ENCODE measurements around the gene FCER2.

FCER2 gene

GRCh38 chr19:7699417-7700401 is 2.2 kb downstream of the FCER2 start:
- DNase-seq: no peak

- no peak for DNase-seq
Measured at GRCh38 chr19:7699003-7699402, 2.9 kb downstream of the FCER2 start.

GRCh38 chr19:7698583-7698982 is 3.3 kb downstream of the FCER2 start:
- DNase-seq: no peak

- DNase-seq: no peak
Measured at GRCh38 chr19:7697721-7698287, 4.1 kb downstream of the FCER2 start.

- DNase-seq: no peak
Measured at GRCh38 chr19:7694499-7694898, 7.4 kb downstream of the FCER2 start.

GRCh38 chr19:7692417-7693088 is 9.4 kb downstream of the FCER2 start:
- DNase-seq: no peak

- DNase-seq: no peak
Measured at GRCh38 chr19:7691497-7691896, 10.4 kb downstream of the FCER2 start.

- no peak for DNase-seq
Measured at GRCh38 chr19:7690779-7691258, 11.1 kb downstream of the FCER2 start.

- no peak for DNase-seq
Measured at GRCh38 chr19:7689165-7689564, 12.8 kb downstream of the FCER2 start.

GRCh38 chr19:7687177-7687576 is 14.8 kb downstream of the FCER2 start:
- DNase-seq: no peak

GRCh38 chr19:7685546-7686445 is 16.1 kb downstream of the FCER2 start:
- no peak for DNase-seq

- peak; percentile 11 for DNase-seq
Measured at GRCh38 chr19:7682175-7682855, 19.6 kb downstream of the FCER2 start.

- DNase-seq: peak; percentile 81
Measured at GRCh38 chr19:7681340-7682174, 20.4 kb downstream of the FCER2 start.

- peak; percentile 79 for DNase-seq
Measured at GRCh38 chr19:7680606-7681339, 21.2 kb downstream of the FCER2 start, which contains the start of gene TRAPPC5. Gene TRAPPC5 (plus strand): TSS chr19:7680833. CDS start chr19:7682254, 1,421 bp downstream.

- no peak for DNase-seq
Measured at GRCh38 chr19:7679771-7680605, 21.9 kb downstream of the FCER2 start.

- no peak for DNase-seq
Measured at GRCh38 chr19:7678971-7679751, 22.8 kb downstream of the FCER2 start.

GRCh38 chr19:7677669-7678311 is 24.1 kb downstream of the FCER2 start:
- DNase-seq: no peak

- DNase-seq: no peak
Measured at GRCh38 chr19:7676854-7677253, 25.1 kb downstream of the FCER2 start, which contains the start of gene MCEMP1. Gene MCEMP1 (plus strand): TSS chr19:7677090. CDS start chr19:7677121, 31 bp downstream.

Data from fibroblast of skin of right quadriceps (primary cell).